ENCODE data around the gene COL13A1. TPM values are rescaled to one million over a fixed set of nuclear protein-coding genes. Genes with fewer than 3 reads are reported as not detected.

Gene COL13A1
- total RNA-seq, 1 experiment from 2014 or later, result 0.11 TPM

DNA sequence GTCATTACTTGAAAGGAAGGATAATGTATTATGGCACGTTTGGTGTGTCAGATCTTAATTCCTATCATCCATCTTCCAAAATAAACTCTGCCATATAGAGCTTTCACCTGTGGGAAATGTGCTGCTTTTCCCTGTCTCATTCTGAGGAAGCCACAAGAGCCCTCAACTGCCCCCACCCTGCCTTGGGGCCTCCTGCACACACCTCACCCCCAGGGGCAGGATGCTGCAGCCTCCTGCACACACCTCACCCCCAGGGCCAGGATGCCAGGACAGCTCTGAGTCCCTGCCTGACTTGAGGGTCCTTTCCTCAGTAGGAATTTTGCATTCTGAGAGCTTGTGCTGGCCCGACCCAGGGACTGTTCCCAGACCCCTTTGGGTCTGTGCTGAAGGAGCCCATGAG is 67.1 kb downstream of the COL13A1 start:
- no peak for DNase-seq (ENCODE audit: low read depth, low spot score)
- in situ Hi-C loops (cut with HindIII; ENCODE audit: low pct_unique_long_range_greater_than_20kb, low sequenced_read_pairs), result no loop called here

DNA sequence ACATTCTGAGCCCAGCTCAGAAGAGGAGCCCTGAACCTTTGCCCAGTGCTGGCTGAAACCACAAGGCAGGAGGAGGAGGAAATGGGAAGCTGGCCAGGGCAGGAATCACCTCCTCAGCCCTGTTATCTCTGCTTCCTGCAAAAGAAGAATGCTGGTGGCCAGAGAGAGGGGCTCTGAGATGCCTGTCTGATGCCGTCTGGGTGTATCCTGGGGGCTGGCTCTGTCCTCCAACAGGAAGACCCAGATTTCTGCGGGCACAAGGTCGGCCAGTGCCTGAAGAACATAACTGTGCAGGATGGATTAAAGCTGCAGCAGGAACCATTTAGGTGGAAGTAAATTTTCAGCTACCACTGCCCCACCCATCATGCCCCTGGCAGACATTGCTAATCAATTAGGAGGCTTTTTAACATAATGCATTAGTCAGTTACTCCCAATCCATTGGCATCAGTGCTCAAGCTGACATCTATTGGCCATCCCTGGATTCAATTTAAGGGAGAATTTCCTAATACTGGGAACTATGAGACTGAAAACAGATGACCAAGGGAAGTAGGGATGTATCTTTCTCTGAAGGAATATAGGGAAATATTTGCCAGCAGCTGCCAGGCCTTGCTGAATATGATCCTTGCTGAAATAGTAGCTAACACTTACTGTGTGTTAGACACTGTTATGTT is 67.7 kb downstream of the COL13A1 start:
- in situ Hi-C loops (cut with HindIII; ENCODE audit: low pct_unique_long_range_greater_than_20kb, low sequenced_read_pairs), result no loop called here
- DNase-seq (ENCODE audit: low read depth, low spot score), result peak; percentile 11

DNA sequence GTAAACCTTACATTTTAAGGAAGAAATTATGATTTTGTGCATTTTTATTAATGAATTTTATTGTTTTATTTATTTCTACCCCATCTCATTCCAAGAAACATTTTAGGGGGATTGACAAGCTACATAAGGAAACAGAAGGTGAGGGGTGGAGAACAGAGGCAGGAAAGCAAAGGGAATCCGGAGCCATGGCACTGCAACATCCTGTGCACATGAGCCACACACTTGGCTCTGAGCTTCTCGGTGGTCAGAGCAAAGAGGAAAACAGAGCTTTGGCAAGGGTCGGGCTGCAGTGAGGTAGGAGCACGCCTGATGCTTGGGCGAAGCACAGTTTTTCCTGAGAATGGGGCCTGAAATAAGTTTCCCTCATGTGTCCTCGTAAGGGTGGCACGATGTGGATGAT is 68.9 kb downstream of the COL13A1 start:
- DNase-seq (ENCODE audit: low read depth, low spot score), result no peak
- in situ Hi-C loops (cut with HindIII; ENCODE audit: low pct_unique_long_range_greater_than_20kb, low sequenced_read_pairs), result no loop called here

DNA sequence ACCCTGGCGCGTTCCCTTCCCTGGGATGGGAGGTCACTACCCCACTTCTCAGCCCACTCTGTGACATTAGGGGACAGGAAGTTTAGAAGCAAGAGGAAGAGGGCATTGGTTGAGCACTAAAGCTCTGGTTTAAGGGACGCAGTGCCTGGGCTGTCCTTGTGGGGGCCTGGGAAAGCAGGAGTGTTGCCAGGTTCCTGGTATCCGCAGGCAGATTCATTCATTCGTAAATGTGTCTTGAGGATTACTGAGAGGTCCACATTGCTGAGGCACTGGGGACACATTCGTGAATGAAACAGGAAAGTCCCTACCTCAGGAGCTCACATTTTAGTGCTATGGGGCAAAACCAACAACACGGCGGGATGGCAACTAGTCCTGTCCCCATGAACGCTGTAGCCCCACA is 69.4 kb downstream of the COL13A1 start:
- no peak for DNase-seq (ENCODE audit: low read depth, low spot score)
- in situ Hi-C loops (cut with HindIII; ENCODE audit: low pct_unique_long_range_greater_than_20kb, low sequenced_read_pairs), result no loop called here

DNA sequence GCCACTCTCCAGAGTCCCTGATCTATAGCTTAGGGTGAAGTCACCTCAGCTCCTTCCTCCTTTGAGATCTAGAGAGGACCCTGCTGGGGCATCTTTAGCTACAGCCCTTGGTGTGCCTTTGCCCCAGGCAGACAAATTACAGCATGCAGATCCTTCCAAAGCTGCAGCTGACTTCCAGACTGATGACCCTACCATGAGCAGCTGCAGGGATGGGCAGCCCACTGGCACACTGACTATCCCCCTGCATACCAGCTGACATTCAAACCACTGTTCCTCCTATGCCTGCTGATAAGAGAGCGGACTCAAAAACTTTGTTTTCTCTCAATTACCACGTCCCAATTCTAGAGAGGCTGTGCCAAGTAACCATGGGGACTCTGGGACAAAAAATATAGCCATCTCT is 70.6 kb downstream of the COL13A1 start:
- in situ Hi-C loops (cut with HindIII; ENCODE audit: low pct_unique_long_range_greater_than_20kb, low sequenced_read_pairs), result no loop called here
- no peak for DNase-seq (ENCODE audit: low read depth, low spot score)

DNA sequence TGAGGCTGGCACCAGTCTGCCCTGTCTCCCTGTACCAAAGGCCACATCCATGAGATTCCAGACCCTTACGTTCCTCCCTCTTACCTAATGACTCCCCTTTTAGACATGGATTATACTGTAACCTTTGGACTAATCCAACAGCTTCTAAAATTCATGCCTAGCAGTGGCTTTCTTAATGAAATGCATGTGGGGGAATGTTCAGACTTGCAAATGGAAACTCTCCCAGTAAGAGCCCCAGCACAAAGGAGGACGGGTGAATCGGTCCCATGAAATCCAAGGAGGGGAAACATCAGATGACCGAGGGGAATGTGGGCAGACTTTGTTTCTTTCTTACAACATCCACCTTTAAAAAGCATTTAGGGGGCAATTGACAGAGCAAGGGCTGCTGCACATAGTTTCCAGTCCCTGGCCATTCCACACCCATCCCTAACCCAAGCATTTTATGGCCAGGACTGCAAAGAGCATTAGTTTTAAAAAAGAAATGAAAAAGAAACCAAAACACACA is 71.5 kb downstream of the COL13A1 start:
- no peak for DNase-seq (ENCODE audit: low read depth, low spot score)
- in situ Hi-C loops (cut with HindIII; ENCODE audit: low pct_unique_long_range_greater_than_20kb, low sequenced_read_pairs), result no loop called here

DNA sequence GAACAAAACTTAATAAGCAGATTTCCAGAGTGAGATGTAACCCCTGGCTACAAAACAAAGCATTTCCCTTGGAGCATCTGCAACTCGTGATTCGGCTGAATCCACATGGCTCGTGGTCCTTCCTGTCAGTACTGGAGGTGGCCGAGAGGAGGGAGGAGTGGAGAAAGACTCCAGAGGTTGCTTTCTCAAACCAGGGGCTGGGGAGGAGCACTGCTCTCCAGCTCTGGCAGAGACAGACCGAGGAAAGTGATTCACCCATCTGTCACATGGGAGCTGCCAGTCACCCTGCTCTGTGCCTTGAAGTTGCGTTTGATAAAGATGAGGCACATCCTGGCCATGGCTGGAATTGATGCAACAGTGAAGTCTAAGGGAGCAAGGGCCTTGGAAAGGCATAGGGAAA is 72.7 kb downstream of the COL13A1 start:
- peak; percentile 34 for DNase-seq (ENCODE audit: low read depth, low spot score)
- in situ Hi-C loops (cut with HindIII; ENCODE audit: low pct_unique_long_range_greater_than_20kb, low sequenced_read_pairs), result no loop called here

DNA sequence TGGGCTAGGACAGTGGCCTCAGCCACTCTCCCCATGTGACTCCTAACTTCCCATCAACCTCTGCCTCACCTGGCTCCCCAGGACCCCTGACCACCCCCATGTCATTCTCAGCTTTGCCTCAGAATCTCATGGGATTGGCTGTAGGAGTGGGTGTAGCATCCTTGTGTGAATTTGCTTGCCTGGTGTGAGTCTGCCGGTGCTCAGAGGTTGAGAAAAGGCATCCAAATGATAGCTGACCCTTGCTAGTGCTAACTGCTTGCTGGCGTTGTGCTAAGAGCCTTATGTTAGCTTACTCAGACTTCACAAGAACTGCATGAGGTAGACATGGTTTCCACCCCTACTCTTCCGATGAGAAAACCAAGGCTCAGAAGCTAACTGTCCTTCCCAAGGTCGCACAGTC is 74.2 kb downstream of the COL13A1 start:
- DNase-seq (ENCODE audit: low read depth, low spot score), result no peak
- in situ Hi-C loops (cut with HindIII; ENCODE audit: low pct_unique_long_range_greater_than_20kb, low sequenced_read_pairs), result no loop called here

DNA sequence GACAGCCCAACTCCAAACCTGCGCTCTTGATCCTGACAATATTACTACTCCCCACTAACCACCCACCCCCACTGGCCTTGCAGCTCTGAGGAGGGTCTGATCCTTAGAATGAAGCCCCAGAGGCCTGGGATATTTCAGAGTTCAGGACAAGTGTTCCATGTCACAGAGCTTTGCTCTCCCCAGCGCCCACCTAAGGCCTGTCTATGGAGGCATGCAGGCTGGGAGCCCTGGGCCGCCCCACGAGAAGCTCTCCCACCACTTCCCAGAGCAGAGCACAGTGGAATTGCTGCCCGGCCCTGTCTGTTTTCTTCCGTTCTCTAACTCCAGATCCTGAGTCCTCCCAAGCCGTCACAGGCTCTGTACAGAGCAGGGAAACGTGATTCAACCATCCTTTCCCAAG is 74.6 kb downstream of the COL13A1 start:
- DNase-seq (ENCODE audit: low read depth, low spot score), result no peak
- in situ Hi-C loops (cut with HindIII; ENCODE audit: low pct_unique_long_range_greater_than_20kb, low sequenced_read_pairs), result no loop called here

DNA sequence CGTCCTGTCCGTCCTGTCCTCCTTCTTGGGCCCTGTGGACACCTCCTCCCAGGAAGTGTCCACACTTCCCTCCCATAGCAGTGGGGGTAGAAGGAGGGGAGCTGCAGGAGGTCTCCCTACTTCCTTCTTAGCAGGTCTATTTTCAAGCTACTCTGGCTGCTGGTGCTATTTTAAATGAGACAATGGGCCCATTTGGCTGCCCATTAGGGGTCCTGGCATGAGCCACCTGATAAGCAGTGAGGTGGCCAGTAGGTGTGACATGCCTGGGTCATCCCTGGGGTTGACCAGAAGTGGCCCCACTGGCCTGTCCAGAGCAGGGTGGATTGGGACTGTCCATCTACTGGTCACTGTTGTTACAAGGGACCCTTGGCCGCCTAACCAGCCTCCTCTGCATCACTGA is 75.2 kb downstream of the COL13A1 start:
- in situ Hi-C loops (cut with HindIII; ENCODE audit: low pct_unique_long_range_greater_than_20kb, low sequenced_read_pairs), result no loop called here

DNA sequence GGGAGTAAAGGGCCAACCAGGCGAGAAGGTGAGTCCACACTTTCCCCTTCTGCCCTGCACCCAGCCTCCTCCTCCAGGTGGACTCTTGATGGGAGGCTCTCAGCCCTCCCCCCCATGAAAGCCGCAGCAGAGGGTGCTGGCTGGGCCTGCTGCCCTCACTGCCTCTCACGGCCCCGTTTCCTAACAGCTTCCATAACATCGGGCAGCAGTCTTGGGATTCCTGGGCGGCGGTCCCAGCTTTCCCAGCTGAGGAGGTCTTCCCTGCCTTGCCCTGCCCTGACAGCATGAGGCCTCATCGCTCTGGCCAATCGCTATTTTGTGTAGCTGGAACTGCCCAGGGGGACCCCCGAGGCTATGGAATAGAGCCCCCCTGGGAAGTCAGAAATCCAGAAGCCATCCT is 76.3 kb downstream of the COL13A1 start:
- DNase-seq (ENCODE audit: low read depth, low spot score), result no peak
- in situ Hi-C loops (cut with HindIII; ENCODE audit: low pct_unique_long_range_greater_than_20kb, low sequenced_read_pairs), result no loop called here

More for the DNA sequence above, 75.2 kb downstream of the COL13A1 start:
- DNase-seq (ENCODE audit: low read depth, low spot score), result no peak

DNA sequence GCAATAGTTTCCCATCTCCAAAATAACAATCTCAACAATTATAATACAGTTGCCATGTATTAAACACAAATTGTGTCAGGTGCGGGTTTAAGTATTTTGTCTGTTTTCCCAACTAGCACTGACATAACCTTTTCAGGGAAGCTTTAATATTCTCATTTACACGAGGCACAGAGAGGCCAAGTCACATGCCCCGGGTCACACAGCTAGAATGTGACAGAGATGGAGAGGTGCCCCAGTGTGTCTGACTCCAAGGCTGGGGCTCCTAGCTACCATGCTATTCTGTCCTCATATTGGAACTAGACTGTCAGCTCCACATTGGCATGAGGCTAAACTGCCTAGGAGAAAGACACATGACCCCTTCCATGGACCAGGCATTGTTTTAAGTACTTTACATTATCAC is 77.2 kb downstream of the COL13A1 start:
- in situ Hi-C loops (cut with HindIII; ENCODE audit: low pct_unique_long_range_greater_than_20kb, low sequenced_read_pairs), result no loop called here
- no peak for DNase-seq (ENCODE audit: low read depth, low spot score)

DNA sequence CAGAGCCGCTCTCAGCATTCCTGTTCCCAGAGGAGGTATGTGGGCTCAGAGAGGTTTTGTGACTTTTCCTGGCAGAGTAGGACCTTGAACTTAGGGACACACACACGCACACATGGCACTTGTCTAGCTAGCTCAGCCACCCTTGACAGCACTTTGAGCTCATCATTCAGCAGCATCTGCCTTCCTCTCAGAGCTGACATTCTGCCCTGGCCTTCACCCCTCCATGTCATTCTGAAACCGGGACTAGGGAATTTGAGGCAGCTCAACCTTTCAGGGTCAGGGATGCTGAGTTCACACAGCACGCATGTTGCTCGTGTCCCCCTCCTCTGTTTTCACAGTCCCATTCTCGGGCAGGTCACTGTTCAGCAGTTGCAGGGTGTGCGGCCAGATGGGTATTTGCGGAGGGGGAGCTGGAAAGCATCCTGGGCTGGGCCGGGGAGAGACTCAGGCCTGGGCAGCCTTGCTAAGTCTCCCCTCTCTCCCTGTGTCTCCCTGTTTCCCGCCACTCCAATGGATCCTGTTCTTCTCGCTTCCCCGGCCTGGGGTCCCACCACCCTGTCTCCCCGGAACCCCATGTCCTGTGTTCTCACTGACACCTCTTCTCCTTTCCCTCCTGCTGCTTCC is 78.0 kb downstream of the COL13A1 start:
- DNase-seq (ENCODE audit: low read depth, low spot score), result no peak
- in situ Hi-C loops (cut with HindIII; ENCODE audit: low pct_unique_long_range_greater_than_20kb, low sequenced_read_pairs), result no loop called here

DNA sequence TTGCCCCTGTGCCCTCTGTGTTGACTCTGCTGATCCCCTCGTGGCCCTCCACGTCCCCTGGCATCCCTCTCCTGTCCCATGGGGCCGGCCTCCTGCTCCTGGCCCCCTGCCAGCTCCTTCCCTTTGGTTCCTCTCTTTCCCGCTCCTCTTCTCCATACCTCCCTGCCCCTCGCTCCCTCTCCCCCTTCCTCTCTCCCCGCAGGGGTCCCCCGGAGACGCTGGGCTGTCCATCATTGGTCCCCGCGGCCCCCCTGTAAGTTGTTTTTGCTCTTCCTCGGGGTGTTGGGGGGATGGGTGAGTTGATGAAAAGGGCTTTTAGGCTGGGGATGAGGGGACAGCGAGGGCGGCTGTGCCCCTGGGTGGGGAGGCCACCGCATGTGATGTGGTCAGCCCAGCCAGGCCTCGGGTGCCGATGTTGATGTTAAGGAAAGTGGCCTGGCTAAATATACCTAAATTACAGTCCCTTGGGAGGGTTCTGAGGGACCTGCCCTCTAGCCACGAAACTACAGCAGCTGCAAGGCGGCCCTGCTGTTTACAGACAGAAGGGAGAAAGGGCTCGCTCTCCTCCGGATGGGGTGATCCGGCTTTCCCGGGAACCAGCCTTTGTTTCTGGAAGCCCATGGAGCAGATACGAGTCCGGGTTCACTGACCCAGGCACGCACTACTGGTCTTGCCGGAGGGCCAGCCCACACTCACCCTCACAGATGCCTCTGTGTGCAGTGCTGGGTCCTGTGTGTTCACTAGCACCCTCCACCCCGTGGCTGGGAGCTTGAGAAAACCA is 78.8 kb downstream of the COL13A1 start:
- in situ Hi-C loops (cut with HindIII; ENCODE audit: low pct_unique_long_range_greater_than_20kb, low sequenced_read_pairs), result no loop called here
- no peak for DNase-seq (ENCODE audit: low read depth, low spot score)

DNA sequence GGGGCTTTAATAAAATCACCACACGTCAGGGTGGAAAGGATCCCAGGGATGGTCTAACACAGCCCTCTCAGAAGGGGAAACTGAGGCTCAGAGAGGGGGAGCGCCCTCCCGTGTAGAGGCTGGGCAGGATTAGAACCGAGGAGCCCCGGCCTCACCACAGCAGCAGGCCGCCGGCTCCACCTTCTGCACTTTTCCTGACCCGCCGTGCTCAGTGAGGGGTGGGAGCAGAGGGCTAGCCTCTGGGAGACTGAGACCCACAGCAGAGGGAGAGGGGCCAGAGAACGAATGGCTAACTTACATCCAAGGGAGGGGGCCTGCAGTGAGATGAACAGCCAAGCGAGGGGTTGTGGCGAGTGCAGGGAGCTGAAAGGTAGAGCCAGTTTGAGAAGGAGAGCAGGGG is 79.5 kb downstream of the COL13A1 start:
- in situ Hi-C loops (cut with HindIII; ENCODE audit: low pct_unique_long_range_greater_than_20kb, low sequenced_read_pairs), result no loop called here
- DNase-seq (ENCODE audit: low read depth, low spot score), result no peak

DNA sequence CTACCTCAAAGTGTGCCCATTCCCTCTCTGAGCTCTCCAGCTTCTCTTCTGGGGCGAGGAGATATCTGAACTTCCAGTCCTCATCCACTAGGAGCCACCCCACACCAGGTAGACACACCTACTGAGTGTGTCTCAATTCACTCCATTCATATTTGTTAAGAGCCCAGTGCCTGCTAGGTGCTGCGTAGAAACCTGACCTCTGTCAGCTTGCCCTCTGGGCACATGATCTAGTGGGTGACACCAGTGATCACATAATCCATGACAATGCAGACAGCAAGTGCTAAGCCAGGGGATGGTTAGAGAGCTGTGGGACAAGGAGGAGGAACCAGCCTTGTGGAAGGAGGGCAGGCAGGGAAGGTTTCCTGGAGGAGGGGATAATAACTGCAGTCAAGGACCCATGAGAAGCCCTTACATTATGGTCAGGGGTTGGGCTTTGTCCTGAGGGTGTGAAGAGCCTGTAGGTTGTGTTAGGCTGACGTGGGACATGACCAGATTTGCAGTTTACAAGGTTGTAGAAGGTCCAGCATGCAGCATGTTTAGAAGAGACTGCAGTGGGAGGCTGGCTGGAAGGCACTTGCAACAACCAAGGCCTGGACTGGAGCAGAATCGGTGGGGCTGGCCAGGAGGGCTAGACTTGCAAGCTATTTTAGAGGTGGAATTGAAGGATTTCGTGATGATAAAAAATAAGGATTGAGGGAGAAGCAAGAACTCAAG is 81.8 kb downstream of the COL13A1 start:
- DNase-seq (ENCODE audit: low read depth, low spot score), result peak; percentile 27
- in situ Hi-C loops (cut with HindIII; ENCODE audit: low pct_unique_long_range_greater_than_20kb, low sequenced_read_pairs), result no loop called here

DNA sequence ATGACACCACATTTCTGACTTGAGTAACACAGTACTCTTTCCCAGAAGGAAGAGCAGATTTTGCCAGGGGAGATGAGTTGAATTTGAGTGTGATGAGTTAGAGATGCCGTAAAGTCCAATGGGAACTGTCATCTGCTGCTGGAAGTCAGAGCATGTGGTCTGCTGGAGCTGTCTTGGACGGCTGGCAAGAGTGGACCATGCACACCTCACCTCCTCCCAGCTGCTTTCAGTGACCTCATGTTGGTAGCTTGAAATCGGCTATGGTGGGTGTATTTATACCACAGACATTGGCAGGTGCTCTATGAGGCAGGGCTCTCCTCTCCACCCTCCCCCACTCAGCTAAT is 82.3 kb downstream of the COL13A1 start:
- in situ Hi-C loops (cut with HindIII; ENCODE audit: low pct_unique_long_range_greater_than_20kb, low sequenced_read_pairs), result no loop called here
- DNase-seq (ENCODE audit: low read depth, low spot score), result no peak

DNA sequence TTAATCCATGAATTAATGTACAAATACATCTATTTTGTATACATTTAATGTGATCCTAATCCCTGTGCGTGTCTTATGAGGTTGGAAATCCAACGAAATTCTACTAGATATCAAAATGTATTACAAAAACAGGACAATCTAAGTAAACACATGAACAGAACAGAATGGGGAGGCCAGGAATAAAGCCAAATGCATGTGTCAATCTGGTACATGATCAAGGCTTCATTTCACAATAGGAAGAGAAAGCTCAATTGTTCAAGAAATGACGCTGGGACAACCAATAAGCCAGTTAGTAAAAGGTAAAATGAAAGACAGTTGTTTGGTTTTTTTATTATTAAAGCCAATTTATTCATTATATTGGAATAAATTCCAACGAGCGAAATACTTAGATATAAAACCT is 83.0 kb downstream of the COL13A1 start:
- in situ Hi-C loops (cut with HindIII; ENCODE audit: low pct_unique_long_range_greater_than_20kb, low sequenced_read_pairs), result no loop called here
- no peak for DNase-seq (ENCODE audit: low read depth, low spot score)

Data from SK-MEL-5 (cell line).